Activated CD4-positive, alpha-beta T cell treated with anti-CD3 and anti-CD28 coated beads, Interleukin-2, amount 10 ng/mL, durations not matched to agents 24 days and 14 days (primary cell): ENCODE measurements around the gene EFNA5. TPM values are rescaled to one million over a fixed set of nuclear protein-coding genes. Genes with fewer than 3 reads are reported as not detected.

Experiments used
- DNase-seq: peaks from one replicate; pipeline ENCODE4 v3.0.0; 2022
- H3K27ac Mint-ChIP-seq: one replicate; pipeline ENCODE4 v1.8.0; 2022; ENCODE audit warnings: mild to moderate bottlenecking, mixed read lengths
- H3K27me3 Mint-ChIP-seq: one replicate; pipeline ENCODE4 v1.8.0; 2022; ENCODE audit warnings: mixed read lengths
- H3K36me3 Mint-ChIP-seq: one replicate; pipeline ENCODE4 v1.8.0; 2022; ENCODE audit warnings: low read depth, mild to moderate bottlenecking, mixed read lengths
- H3K4me1 Mint-ChIP-seq: one replicate; pipeline ENCODE4 v1.8.0; 2021; ENCODE audit warnings: mixed read lengths
- H3K4me3 Mint-ChIP-seq: one replicate; pipeline ENCODE4 v1.8.0; 2022; ENCODE audit warnings: mild to moderate bottlenecking, moderate library complexity, mixed read lengths
- H3K9me3 Mint-ChIP-seq: one replicate; pipeline ENCODE4 v1.8.0; 2021; ENCODE audit warnings: mixed read lengths
- intact Hi-C: fragments of 100-400 bp; cut with micrococcal nuclease; formaldehyde crosslinking; loops from one replicate; pipeline ENCODE4 v1.15.1; 2023
- total RNA-seq: library from RNA; stranded (reverse); gene quantifications from 2 replicates; pipeline ENCODE4 v1.2.3, GENCODE V29; 2022

The EFNA5 gene
- total RNA-seq, 1 donor from 2014 or later, result not detected

DNA sequence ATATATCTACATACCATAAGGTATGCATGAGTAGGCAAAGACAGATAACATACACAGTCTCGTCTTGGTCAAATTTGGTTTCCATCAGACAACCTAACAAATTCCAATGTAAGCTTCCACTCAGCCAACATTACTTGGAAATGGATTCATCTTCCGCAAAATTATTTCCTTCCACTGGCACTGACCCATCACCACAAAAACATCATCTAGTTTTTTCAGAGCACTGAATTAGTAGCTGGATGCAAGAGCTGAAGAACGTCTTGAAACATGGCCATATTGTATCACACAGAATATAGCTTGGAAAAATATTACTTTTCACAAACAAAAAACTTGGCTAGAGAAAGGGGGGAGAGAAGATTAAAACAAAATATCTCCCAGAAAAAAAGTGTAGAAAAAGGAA, 73.5 kb downstream of the EFNA5 start:
- no peak overlapping the region for H3K27ac Mint-ChIP-seq
- H3K4me3 Mint-ChIP-seq, result no peak overlapping the region
- H3K9me3 Mint-ChIP-seq, result no peaks in the 10 kb centered on the region
- intact Hi-C loops, result no loop called here
- peaks cover 7% of the 10 kb centered on the region for H3K27me3 Mint-ChIP-seq
- H3K4me1 Mint-ChIP-seq, result no peaks in the 10 kb centered on the region
- no peak for DNase-seq
- no peaks in the 10 kb centered on the region for H3K36me3 Mint-ChIP-seq

DNA sequence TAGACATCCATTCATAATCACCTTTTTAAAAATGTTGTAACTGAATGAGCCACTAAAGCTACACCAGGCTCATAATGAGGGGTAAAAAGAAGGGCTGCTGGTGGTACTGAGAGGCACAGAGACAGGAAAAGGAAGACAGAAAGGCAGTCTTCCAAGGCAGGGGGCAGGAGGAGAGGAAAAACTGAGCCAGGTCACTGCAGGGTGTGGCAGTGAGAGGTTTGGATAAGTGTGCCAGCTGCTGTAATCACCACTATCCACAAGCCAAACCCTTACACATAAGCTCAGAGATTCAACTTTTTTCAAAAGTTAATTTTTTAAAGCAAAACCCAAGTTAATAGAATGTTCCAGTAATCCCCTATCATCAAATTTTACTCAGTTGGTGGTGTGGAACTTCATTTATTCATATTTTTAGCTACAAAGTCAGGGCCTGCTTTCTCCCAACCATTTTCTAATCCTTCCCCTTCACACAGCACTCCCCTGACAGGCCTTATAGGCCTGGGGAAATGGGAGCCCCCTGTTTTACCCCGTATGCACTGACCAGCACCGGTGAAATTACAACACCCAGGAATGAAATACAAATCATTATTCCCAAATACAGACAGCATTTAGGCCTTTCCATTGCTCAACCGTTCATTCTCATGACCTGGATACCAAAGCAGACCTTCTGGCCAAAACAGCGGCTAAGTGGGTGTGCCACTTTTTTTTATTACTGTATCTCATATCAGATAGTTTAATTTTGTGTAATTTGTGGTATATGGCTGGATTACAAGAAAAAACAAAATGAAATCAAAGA, 76.3 kb downstream of the EFNA5 start:
- H3K9me3 Mint-ChIP-seq, result no peaks in the 10 kb centered on the region
- no peak for DNase-seq
- no peaks in the 10 kb centered on the region for H3K4me1 Mint-ChIP-seq
- intact Hi-C loops, result no loop called here
- H3K27me3 Mint-ChIP-seq, result peaks cover 4% of the 10 kb centered on the region
- H3K27ac Mint-ChIP-seq, result no peak overlapping the region
- no peaks in the 10 kb centered on the region for H3K36me3 Mint-ChIP-seq
- H3K4me3 Mint-ChIP-seq, result no peak overlapping the region

DNA sequence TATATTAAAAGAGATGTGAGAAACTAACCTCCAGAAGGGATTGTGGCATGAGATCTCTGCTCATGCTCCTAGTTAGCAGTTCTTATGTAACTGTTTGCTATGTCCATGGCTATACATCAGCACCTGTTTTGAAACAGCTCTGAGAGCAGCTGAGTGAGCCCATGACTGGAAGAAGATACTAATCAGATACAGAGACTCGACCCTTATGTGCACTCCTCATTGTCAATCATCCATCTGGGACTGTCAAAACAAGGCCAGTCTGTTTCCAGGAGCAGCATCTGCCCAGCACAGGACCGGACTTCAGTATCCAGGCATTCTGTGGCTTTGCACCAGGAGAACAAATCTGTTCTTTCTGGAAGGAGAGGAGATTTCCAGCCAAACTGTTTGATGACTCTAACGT, 77.7 kb downstream of the EFNA5 start:
- intact Hi-C loops, result no loop called here
- Mint-ChIP-seq H3K27ac (no peak overlapping the region), H3K9me3 (no peaks in the 10 kb centered on the region), H3K4me1 (no peaks in the 10 kb centered on the region), H3K4me3 (no peak overlapping the region), H3K36me3 (no peaks in the 10 kb centered on the region), H3K27me3 (peaks cover 4% of the 10 kb centered on the region)
- no peak for DNase-seq

DNA sequence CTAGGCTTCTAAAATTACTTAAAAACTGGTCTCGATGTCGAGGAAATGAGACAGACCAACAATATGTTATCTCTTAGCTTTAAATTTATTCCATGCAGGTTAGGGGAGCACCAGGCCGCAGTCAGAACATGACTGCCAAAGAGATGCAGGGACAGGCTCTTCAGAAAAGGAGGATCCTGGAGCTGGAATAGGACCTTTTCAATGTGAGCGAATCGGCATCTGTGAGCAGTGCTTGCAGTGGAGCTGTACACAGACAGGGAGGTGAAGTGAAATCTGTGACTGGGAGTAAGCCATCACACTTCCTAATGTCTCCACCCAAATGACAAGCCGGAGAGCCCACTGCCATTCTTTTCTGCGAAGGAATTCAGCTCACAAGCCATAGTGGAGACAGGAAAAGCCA, 78.2 kb downstream of the EFNA5 start:
- Mint-ChIP-seq H3K4me3 (no peak overlapping the region), H3K27ac (no peak overlapping the region), H3K4me1 (no peaks in the 10 kb centered on the region), H3K27me3 (peaks cover 4% of the 10 kb centered on the region), H3K36me3 (no peaks in the 10 kb centered on the region), H3K9me3 (no peaks in the 10 kb centered on the region)
- no peak for DNase-seq
- intact Hi-C loops, result no loop called here

DNA sequence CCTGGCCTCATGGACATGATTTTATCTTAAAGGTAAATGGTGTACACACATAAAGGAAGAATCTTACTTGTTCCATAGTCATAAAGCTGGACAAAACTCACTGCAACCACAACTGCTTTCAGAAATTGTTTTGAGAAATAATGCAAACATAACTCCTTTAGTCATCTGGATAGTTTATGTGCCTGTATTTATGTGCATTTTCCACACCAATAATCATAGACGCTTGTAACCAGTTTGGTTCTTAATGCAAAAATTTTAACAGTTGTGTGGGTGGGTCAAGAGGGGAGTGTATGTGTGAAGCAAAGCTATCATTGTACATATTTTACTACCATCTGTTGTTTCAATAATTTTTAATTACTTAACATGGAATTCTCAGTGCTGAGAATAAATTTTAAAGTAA, 80.1 kb downstream of the EFNA5 start:
- no peaks in the 10 kb centered on the region for H3K27me3 Mint-ChIP-seq
- H3K9me3 Mint-ChIP-seq, result no peaks in the 10 kb centered on the region
- no peak for DNase-seq
- intact Hi-C loops, result no loop called here
- no peak overlapping the region for H3K27ac Mint-ChIP-seq
- H3K4me3 Mint-ChIP-seq, result no peak overlapping the region
- no peaks in the 10 kb centered on the region for H3K36me3 Mint-ChIP-seq
- H3K4me1 Mint-ChIP-seq, result no peaks in the 10 kb centered on the region

DNA sequence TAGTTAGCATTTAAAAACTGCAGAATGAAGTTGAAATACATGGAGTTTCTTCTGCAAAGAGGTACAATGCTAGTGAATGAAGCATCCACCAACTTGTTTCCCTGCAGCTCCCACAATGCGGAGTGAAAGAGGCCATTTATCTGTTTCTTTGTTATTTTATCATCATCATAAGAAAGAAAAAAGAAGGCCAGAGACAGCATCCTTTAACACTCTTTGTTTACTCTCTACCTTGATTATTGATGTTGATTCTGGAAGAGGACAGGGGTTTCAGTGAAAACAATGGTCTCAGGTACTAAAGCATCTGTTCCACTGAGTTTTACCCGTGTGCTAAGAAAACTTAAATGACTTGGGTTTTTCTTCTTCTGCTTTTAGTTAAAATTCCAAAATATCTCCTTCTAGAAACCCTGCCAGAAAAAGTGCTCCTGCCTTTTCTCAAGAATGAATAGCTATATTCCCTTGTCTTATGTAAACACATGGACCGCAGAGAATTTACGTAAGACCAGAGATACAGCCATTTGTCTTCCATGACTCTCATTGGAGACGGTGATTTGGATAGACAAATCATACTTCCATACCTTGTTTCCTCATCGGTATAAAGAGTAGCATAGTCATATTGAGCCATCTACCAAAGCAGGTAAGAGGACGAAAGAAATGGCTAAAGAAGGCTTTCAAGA, 81.1 kb downstream of the EFNA5 start:
- no peaks in the 10 kb centered on the region for H3K27me3 Mint-ChIP-seq
- intact Hi-C loops, result no loop called here
- no peaks in the 10 kb centered on the region for H3K4me1 Mint-ChIP-seq
- H3K9me3 Mint-ChIP-seq, result no peaks in the 10 kb centered on the region
- no peaks in the 10 kb centered on the region for H3K36me3 Mint-ChIP-seq
- DNase-seq, result no peak
- H3K27ac Mint-ChIP-seq, result no peak overlapping the region
- no peak overlapping the region for H3K4me3 Mint-ChIP-seq

DNA sequence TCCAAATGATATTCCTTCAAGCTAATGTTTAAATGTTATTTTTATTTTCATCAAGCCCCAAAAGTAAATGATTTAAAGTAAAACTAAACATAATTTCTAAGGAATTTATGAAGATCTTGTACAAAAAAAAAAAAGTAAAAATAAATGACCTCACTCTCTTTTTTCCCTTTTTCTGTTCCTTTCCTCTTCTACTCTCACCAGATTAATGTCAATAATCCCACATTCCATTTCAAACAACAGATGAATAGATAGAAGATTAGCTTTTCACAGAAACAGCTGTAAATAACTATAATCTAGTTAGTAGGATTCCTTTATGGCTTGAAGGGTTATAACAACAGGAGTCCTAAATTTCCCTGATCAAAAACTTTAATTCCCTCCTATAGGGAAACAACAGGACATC, 88.1 kb downstream of the EFNA5 start:
- no peak overlapping the region for H3K27ac Mint-ChIP-seq
- intact Hi-C loops, result no loop called here
- H3K4me1 Mint-ChIP-seq, result no peaks in the 10 kb centered on the region
- H3K4me3 Mint-ChIP-seq, result no peak overlapping the region
- DNase-seq, result no peak
- H3K9me3 Mint-ChIP-seq, result no peaks in the 10 kb centered on the region
- peaks cover 13% of the 10 kb centered on the region for H3K27me3 Mint-ChIP-seq
- H3K36me3 Mint-ChIP-seq, result no peaks in the 10 kb centered on the region

DNA sequence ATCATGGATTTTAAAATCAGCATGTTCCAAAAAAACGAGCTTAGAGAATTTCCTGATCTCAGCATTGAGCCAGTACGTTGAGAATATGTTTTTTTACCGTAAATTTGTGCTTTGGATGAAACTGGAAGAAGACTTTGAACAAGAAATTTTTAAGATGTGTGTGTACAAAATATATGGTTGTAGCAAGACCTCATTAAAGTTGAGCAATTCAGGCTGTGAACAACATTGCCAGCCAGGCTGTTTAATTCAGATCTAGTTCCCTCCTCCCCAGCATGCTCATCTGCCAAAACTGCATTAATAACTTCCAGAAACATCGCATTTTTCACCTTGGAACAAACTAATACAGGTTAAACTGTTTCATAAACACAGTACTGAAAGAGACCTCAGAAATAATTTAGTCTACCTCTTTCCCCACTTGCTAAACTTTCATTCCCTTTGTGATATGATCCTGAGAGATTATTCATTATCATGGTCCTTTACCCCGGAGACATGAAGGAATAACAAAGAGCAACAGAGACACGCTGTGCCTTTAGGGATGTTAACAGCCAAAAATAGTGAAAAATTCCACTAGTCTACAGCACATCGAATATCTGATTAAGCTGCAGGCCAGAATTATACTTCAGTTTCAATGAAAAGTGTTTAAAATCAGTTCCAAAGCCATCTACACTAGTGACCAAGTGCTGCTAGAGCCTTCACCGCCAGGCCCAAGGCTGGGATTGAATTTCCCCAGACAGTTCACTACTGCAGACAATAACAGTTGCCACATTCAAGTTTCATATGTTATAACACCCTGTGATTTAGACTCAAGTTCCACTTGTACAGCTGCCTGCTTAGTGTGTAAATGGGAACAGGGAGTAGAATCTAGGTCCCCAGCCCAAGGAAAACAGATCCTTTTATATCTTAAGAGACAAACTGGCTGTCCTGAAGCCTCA, 89.6 kb downstream of the EFNA5 start:
- intact Hi-C loops, result no loop called here
- Mint-ChIP-seq H3K36me3 (no peaks in the 10 kb centered on the region), H3K9me3 (no peaks in the 10 kb centered on the region), H3K4me1 (no peaks in the 10 kb centered on the region), H3K27ac (no peak overlapping the region), H3K4me3 (no peak overlapping the region), H3K27me3 (peaks cover 15% of the 10 kb centered on the region)
- no peak for DNase-seq

DNA sequence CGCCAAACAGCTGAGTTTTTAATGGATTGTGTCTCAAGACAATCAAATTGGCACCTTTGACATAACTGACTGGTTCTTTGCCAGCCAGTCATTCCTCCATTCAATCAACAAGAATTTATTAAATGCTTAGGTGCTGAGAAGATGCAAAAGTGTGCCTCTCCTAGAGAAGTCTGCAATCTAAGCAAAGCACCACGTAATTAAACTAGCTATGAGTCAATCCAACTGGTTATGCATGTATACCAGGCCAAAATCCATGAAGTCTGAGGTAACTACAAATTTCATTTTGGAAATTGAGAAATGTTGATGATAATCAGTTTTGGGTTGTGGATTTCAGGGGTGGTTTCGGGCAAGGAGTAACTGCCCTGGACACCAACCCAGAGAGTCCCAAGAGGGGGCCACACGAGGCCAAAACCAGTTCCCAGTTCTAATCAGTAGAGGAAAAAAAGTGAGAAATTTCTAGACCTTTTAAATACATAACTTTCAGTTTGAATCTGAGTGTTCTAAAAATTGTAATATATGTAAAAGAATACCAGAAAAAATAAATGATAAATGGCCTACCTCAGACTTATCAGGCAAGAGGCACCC, 92.6 kb downstream of the EFNA5 start:
- intact Hi-C loops, result loop anchor here (10.0 kb wide), 1 partner anchor 293 kb away; no protein-coding TSS in a partner anchor
- no peaks in the 10 kb centered on the region for H3K36me3 Mint-ChIP-seq
- no peaks in the 10 kb centered on the region for H3K9me3 Mint-ChIP-seq
- H3K27ac Mint-ChIP-seq, result no peak overlapping the region
- no peak for DNase-seq
- H3K4me3 Mint-ChIP-seq, result no peak overlapping the region
- peaks cover 34% of the 10 kb centered on the region for H3K27me3 Mint-ChIP-seq
- no peaks in the 10 kb centered on the region for H3K4me1 Mint-ChIP-seq

DNA sequence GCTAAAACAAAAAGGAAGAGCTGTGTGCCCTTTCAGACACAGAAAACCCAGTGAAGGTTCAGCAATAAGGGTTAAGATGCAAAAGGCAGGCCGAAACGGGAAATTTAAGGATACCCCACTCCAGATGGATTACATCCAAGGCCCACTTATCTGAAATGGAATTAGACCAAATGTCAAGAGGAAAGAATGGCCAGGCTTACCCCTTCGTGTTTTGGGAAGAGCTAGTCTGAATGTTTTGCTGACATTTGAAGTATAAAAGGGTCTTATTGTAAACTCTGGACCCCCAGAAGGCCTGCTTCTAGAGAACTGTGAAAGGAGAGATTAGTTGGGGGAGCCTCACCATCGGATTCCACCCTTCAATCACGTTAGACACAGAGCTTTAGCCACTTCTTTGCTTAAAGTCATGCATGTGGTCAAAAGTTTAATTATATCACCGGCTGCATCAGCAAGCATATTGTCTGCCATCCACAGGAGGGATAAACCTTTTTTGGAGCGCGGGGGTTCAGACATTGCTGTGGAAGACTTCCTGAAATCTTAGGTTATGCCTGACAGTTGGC, 93.3 kb downstream of the EFNA5 start:
- H3K27ac Mint-ChIP-seq, result no peak overlapping the region
- peaks cover 38% of the 10 kb centered on the region for H3K27me3 Mint-ChIP-seq
- DNase-seq, result no peak
- no peaks in the 10 kb centered on the region for H3K36me3 Mint-ChIP-seq
- H3K4me3 Mint-ChIP-seq, result no peak overlapping the region
- no peaks in the 10 kb centered on the region for H3K9me3 Mint-ChIP-seq
- intact Hi-C loops, result loop anchor here (10.0 kb wide), 1 partner anchor 293 kb away; no protein-coding TSS in a partner anchor
- no peaks in the 10 kb centered on the region for H3K4me1 Mint-ChIP-seq

DNA sequence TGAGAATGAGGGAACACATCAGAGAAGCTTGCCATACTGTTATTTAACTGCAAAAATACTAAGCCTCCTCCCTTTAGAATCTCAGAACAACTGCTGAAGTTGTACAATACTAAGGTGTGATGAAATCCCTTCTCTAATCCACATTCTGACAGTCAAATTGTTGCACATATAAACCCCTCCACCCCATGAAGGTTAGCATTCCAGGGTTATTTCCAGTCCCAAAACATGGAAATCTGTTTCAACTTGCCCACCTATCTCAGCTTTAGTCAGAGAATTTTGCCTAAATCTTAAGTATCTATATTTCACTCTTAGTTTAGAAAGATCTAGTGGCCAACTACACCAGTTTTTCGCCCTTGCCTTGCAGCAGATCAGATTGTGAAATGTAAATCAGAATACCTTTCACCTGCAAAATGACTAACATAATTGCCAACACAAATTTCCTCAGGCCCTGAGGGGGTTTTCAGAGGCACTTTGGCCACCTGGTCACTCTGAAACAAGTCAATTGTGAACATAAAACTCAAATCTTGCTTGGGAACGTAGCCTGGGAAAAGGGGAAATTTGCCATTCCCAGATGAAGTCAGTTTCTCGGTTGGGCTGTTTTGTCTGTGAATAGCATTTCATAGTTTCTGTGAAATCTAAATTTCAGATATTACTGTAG, 93.9 kb downstream of the EFNA5 start:
- Mint-ChIP-seq H3K9me3 (no peaks in the 10 kb centered on the region), H3K27ac (no peak overlapping the region), H3K27me3 (peaks cover 43% of the 10 kb centered on the region), H3K4me1 (peaks cover 5% of the 10 kb centered on the region), H3K4me3 (no peak overlapping the region), H3K36me3 (no peaks in the 10 kb centered on the region)
- DNase-seq, result no peak
- intact Hi-C loops, result loop anchor here (10.0 kb wide), 1 partner anchor 292 kb away; no protein-coding TSS in a partner anchor

DNA sequence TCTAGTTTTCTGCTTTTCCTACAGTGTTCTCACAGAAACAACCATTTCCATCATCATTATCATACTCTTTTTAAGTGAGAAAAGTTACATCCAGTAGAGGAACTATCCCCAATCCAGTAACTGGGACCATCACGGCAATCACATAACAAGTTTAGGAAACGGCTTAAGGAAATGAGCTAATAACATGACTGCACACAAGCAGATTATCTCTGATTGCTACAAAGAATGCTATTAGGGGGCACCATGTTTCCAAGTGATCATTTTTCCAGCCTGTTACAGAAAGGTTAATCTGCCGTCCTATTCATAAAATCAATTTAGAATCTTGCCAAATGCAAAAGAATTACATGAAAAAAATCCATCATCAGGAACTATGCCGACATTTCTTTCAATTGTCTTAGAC, 94.6 kb downstream of the EFNA5 start:
- H3K4me1 Mint-ChIP-seq, result peaks cover 12% of the 10 kb centered on the region
- no peak overlapping the region for H3K27ac Mint-ChIP-seq
- H3K27me3 Mint-ChIP-seq, result peaks cover 40% of the 10 kb centered on the region
- no peaks in the 10 kb centered on the region for H3K9me3 Mint-ChIP-seq
- intact Hi-C loops, result loop anchor here (10.0 kb wide), 1 partner anchor 291 kb away; no protein-coding TSS in a partner anchor
- no peak for DNase-seq
- no peaks in the 10 kb centered on the region for H3K36me3 Mint-ChIP-seq
- H3K4me3 Mint-ChIP-seq, result no peak overlapping the region

DNA sequence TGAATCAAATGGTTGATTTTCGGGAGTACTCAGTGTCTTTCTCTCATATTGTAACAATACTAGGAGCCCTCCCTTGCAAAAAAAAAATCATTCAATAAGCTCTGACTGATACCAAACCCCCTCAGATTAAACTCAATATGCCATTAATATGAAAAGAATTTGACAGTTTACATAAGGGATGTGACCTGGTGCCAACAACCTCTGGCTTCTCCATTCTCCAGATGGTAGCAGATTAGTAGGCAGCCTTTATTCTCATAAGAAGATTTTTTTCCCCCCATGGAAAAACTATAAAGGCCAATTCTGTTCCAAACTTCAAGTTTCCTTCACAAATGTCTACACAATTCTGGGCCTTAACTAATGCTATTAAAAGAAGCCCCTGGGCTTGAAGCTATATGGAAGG, 96.5 kb downstream of the EFNA5 start:
- intact Hi-C loops, result loop anchor here (5.0 to 10.0 kb wide), 3 partner anchors 87 to 289 kb away; no protein-coding TSS in a partner anchor
- Mint-ChIP-seq H3K27me3 (peaks cover 35% of the 10 kb centered on the region), H3K9me3 (no peaks in the 10 kb centered on the region), H3K27ac (no peak overlapping the region), H3K4me3 (no peak overlapping the region), H3K4me1 (peaks cover 16% of the 10 kb centered on the region), H3K36me3 (no peaks in the 10 kb centered on the region)
- no peak for DNase-seq
